HepG2 (cell line): Measurements from ENCODE around the gene PLA2R1. TPM values are rescaled to one million over a fixed set of nuclear protein-coding genes. Genes with fewer than 3 reads are reported as not detected.

ENCODE experiments used
- DNMT1 ChIP-seq: sonication (generic); formaldehyde crosslinking; IDR thresholded peaks from 2 replicates; pipeline ENCODE4 v1.5.1; 2020; ENCODE audit warnings: mild to moderate bottlenecking, missing genetic modification reagents
- FOXA3 ChIP-seq: IDR thresholded peaks from 2 replicates; pipeline ENCODE4 v1.6.1; 2016; ENCODE audit warnings: missing genetic modification reagents, missing compliant biosample characterization
- IKZF5 ChIP-seq: IDR thresholded peaks from 2 replicates; pipeline ENCODE4 v1.6.1; 2018; ENCODE audit warnings: missing genetic modification reagents, mild to moderate bottlenecking, missing compliant biosample characterization
- JDP2 ChIP-seq: sonication (generic); formaldehyde crosslinking; IDR thresholded peaks from 2 replicates; pipeline ENCODE4 v1.8.1; 2022; ENCODE audit warnings: missing genetic modification reagents, borderline replicate concordance
- KDM5B ChIP-seq: sonication (generic); formaldehyde crosslinking; IDR thresholded peaks from 2 replicates; pipeline ENCODE4 v1.4.0; 2020; ENCODE audit warnings: missing genetic modification reagents, mild to moderate bottlenecking, borderline replicate concordance
- ZFY ChIP-seq: sonication (generic); formaldehyde crosslinking; IDR thresholded peaks from 2 replicates; pipeline ENCODE4 v1.4.0; 2020; ENCODE audit warnings: missing genetic modification reagents
- polyA plus RNA-seq, 8 experiments: library from polyadenylated mRNA; depleted of rRNA in 3 of 8; stranded (reverse) in 7 of 8; unstranded in 1 of 8; fragments of >200 nt; fragmentation: Illumina TruSeq in 4 of 8; extraction: Trizol in 4 of 8; gene quantifications; 2 replicates each; pipeline versions ENCODE4 v1.2.1 to v1.2.3, GENCODE V29; 2011 to 2016; ENCODE audit warnings: low read depth in 4 of 8, missing spikeins in 1 of 8, mixed read lengths in 1 of 8; ENCODE audit not compliant: insufficient read depth in 1 of 8
- total RNA-seq, 5 experiments: library from RNA; depleted of rRNA; stranded (reverse); fragments of >200 nt; fragmentation: Illumina TruSeq; extraction: Trizol; gene quantifications; 2 replicates each; pipeline ENCODE4 v1.2.3, GENCODE V29; 2016; ENCODE audit warnings: low read depth in 1 of 5
- TF ChIP-seq, protein P1 (sequence below): sonication (generic); formaldehyde crosslinking; IDR thresholded peaks from 2 replicates; pipeline ENCODE4 v1.5.0; 2020; ENCODE audit warnings: mild to moderate bottlenecking, missing genetic modification reagents
- TF ChIP-seq, protein P2 (sequence below): sonication (generic); formaldehyde crosslinking; IDR thresholded peaks from 2 replicates; pipeline ENCODE4 v1.5.0; 2020; ENCODE audit warnings: missing genetic modification reagents, mild to moderate bottlenecking, borderline replicate concordance
- TF ChIP-seq, protein P3 (sequence below): sonication (generic); formaldehyde crosslinking; IDR thresholded peaks from 2 replicates; pipeline ENCODE4 v1.5.0; 2020; ENCODE audit warnings: missing genetic modification reagents

The PLA2R1 gene
- total and polyA plus RNA-seq, 2 of the 13 experiments (the other 11 are each of a cell fraction or from before 2014, with no cell fraction given) = not detected

DNA sequence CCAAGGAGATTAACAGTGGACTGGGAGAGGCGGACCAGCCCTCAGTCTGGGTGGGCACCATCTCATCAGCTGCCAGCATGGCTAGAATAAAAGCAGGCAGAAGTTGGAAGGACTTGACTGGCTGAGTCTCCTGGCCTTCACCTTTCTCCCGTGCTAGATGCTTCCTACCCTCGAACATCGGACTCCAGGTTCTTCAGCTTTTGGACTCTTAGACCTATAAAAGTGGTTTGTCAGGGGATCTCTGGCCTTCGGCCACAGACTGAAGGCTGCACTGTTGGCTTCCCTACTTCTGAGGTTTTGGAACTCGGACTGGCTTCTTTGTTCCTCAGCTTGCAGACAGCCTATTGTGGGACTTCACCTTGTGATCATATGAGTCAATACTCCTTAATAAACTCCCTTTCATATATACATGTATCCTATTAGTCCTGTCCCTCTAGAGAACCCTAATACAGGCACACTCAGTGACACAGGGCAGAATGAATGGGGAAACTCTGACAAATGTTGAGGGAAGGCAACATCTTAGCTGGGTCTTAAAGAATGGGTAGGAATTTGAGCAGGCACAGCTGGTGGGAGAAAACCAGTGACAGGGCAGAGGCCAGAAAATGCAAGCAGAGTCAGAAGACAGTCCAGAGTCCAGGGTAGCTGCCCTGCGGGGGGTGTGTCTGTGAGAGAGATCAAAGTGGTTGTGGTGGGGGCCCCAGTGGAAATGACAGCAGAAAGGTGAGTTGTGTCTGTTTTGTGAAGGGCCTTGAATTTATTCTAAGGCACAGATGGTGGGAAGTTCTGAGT, 156.3 kb downstream of the PLA2R1 start (continued):
- TF ChIP-seq FOXA3 (CRISPR knock-in tag) (peak; percentile 49; the same call in 1 of the 2 replicates), JDP2 (CRISPR knock-in tag) (no peak), IKZF5 (CRISPR knock-in tag) (peak; percentile 64; the same call in 1 of the 2 replicates), ZFY (peak; percentile 31; the same call in 1 of the 2 replicates), KDM5B (CRISPR knock-in tag) (peak; percentile 28; the same call in 1 of the 2 replicates), DNMT1 (no peak)
- TF ChIP-seq, protein P1, sequence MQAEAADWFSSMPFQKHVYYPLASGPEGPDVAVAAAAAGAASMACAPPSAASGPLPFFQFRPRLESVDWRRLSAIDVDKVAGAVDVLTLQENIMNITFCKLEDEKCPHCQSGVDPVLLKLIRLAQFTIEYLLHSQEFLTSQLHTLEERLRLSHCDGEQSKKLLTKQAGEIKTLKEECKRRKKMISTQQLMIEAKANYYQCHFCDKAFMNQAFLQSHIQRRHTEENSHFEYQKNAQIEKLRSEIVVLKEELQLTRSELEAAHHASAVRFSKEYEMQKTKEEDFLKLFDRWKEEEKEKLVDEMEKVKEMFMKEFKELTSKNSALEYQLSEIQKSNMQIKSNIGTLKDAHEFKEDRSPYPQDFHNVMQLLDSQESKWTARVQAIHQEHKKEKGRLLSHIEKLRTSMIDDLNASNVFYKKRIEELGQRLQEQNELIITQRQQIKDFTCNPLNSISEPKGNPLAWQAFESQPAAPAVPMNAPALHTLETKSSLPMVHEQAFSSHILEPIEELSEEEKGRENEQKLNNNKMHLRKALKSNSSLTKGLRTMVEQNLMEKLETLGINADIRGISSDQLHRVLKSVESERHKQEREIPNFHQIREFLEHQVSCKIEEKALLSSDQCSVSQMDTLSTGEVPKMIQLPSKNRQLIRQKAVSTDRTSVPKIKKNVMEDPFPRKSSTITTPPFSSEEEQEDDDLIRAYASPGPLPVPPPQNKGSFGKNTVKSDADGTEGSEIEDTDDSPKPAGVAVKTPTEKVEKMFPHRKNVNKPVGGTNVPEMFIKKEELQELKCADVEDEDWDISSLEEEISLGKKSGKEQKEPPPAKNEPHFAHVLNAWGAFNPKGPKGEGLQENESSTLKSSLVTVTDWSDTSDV (CRISPR knock-in tag) = no peak
- TF ChIP-seq, protein P2, sequence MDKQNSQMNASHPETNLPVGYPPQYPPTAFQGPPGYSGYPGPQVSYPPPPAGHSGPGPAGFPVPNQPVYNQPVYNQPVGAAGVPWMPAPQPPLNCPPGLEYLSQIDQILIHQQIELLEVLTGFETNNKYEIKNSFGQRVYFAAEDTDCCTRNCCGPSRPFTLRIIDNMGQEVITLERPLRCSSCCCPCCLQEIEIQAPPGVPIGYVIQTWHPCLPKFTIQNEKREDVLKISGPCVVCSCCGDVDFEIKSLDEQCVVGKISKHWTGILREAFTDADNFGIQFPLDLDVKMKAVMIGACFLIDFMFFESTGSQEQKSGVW (CRISPR knock-in tag) = no peak
- TF ChIP-seq, protein P3, sequence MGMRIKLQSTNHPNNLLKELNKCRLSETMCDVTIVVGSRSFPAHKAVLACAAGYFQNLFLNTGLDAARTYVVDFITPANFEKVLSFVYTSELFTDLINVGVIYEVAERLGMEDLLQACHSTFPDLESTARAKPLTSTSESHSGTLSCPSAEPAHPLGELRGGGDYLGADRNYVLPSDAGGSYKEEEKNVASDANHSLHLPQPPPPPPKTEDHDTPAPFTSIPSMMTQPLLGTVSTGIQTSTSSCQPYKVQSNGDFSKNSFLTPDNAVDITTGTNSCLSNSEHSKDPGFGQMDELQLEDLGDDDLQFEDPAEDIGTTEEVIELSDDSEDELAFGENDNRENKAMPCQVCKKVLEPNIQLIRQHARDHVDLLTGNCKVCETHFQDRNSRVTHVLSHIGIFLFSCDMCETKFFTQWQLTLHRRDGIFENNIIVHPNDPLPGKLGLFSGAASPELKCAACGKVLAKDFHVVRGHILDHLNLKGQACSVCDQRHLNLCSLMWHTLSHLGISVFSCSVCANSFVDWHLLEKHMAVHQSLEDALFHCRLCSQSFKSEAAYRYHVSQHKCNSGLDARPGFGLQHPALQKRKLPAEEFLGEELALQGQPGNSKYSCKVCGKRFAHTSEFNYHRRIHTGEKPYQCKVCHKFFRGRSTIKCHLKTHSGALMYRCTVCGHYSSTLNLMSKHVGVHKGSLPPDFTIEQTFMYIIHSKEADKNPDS (CRISPR knock-in tag) = no peak
